Tongue (tissue), 3 donors: ENCODE measurements around the gene SPDYE5. TPM values are rescaled to one million over a fixed set of nuclear protein-coding genes. Genes with fewer than 3 reads are reported as not detected.

Experiments used
- DNase-seq: peaks from one replicate; pipeline ENCODE4 v3.0.0-alpha.2; 2015
- small RNA-seq: library from RNA; depleted of rRNA; stranded (forward); fragments of <200 nt; gene quantifications from one replicate; pipeline ENCODE3, GENCODE V24; 2014; ENCODE audit warnings: low replicate concordance
- total RNA-seq: library from RNA; depleted of rRNA; stranded (reverse); fragments of >200 nt; gene quantifications from one replicate; pipeline ENCODE4 v1.2.3, GENCODE V29; 2014

The SPDYE5 gene
- total RNA-seq, 1 donor from 2014 or later: not detected

GRCh38 chr7:75537731-75538130 lies 45.6 kb downstream of the SPDYE5 start:
- no peak for DNase-seq

GRCh38 chr7:75546237-75547015 lies 54.3 kb downstream of the SPDYE5 start:
- no peak for DNase-seq

Small RNA genes within 50 kb of the gene (small RNA-seq; reads per million reads assigned to genes)
- gene AC211429.1: not detected
- not detected for gene RF00019

Other genes with a start within 250 kb of the SPDYE5 start
- 2.8 TPM for gene TRIM73, start 96.7 kb upstream of the SPDYE5 start, total RNA-seq
- 19.5 TPM for gene POM121C, start 6.0 kb upstream of the SPDYE5 start, total RNA-seq
- 19.6 TPM for gene HIP1, start 246.6 kb downstream of the SPDYE5 start, total RNA-seq